UCSD-AML1 (cell line): ENCODE results near the gene XRCC5.

ENCODE experiments used
- DNase-seq: peaks from one replicate; lab custom pipeline; 2025; ENCODE audit not compliant: unreplicated experiment; lab: John Stamatoyannopoulos, UW

XRCC5 gene

DNA sequence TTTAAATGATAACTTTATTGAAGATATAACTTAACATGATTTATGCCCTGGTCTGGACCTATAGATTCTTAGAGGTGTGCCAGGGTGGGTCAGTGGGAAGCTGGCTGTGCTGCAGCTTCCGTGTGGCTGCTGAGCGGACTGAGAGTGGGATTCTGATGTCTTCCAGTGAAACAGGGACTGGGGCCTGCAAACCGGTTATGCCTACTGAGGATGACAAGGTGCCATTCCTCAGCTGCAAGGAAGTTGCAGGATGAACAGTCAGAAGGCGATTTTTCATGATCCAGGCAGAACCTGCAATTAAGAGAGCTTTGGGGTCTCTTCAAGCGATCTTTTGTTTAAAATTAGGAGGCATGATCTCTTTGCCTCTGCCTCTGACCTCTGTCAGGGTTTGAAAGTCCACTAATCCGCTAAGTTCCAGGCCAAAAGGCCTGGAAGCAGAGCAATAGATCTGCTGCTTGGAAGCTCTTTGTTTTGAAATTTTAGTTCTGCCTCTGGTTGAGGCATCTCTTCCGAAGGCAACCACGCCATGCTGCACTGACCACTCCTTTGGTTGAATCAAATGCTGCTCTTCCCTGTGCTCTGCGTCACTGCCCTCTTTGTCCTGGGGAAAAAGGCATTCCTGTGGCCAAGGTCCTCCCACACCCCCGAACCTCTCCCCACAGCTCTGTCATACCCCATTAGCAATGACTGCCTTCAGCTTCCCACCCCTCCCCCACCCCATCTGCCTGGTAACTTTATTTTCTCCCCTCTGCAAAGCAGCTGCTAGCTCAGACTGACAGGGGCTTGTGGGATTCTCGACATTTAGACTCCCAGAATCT is 25.5 kb upstream of the XRCC5 start:
- DNase-seq, result no peak

DNA sequence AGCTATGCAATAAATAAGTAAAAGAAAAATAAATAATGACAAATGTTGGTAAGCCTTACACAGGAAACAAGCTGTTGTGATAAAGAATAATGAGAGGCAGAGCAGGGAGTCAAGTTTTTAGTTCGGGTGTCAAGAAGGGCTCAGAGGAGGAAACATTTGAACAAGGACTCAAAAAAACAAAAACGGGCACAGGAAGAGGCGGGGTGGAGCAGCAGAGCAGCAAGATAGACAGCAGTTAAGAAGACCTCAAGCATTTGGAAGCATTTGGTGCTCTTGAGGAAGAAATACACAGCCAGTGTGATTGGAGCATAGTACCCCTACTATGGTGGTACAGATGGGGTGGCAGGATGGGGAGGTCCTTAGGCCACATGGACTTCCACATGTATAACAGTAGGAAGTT is 24.6 kb upstream of the XRCC5 start:
- no peak for DNase-seq

DNA sequence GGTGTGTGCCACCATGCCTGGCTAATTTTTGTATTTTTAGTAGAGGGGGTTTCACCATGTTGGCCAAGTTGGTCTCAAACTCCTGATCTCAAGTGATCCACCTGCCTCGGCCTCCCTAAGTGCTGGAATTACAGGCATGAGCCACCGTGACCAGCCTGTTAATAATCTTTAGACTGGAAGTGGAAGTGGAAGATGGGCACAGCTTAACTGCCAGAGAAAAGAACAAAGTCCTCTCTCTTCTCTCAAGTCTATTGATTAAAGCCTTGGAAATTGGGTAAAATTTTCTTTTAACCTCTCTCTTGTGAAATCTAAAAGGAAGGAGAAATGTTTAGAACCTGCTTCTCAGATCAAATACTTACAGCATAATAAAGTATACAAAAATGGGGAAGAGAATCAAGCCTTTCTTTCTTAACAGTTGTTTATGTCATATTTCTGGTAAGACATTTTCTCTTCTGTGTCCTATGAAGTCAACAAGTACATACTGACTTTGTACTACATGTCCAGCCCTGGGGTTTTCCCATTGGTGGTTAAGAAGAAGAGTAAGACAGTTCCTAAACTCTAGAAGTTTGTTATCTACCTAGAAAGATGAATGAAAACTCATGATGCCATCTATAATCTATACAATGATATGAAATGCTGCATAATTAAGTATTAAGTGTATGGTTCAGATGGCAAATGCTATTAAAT is 22.8 kb upstream of the XRCC5 start:
- DNase-seq, result no peak

DNA sequence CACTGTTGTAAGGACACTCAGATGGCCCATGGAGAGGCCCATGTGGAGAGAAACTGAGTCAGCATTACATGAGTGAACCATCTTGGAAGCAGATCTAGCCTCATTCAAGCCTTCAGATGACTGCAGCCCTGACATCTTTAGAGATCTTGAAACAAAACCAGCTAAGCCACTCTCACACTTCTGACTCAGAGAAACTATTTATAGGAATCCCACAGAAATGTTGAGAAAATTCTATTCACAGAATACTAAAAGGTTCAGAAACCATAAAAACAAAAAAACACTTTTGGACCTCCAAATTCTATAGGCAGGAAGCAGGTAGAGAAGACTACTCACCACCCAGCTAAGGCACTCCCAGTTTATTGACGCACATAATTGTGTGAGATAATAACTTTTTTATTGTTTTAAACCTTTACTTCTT is 18.8 kb upstream of the XRCC5 start:
- DNase-seq, result no peak

DNA sequence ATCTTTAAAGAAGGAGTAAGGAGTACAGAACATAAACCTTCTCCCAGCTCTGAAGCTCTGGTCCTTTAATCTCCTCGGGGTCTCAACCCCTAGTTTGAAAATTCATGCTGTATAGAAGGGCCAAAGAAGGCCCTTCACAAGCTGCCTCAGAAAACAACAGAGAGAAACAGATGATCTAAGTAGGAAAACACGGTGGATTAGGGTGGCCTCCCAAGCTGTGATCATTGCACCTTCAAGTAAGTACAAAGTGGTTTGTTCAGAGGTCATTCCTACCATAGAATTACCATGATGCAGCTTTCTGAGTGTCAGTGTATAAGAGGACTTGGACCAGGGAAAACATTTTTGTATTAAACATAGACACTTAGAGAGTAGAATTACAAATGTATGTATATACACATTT is 16.5 kb upstream of the XRCC5 start:
- DNase-seq, result no peak

DNA sequence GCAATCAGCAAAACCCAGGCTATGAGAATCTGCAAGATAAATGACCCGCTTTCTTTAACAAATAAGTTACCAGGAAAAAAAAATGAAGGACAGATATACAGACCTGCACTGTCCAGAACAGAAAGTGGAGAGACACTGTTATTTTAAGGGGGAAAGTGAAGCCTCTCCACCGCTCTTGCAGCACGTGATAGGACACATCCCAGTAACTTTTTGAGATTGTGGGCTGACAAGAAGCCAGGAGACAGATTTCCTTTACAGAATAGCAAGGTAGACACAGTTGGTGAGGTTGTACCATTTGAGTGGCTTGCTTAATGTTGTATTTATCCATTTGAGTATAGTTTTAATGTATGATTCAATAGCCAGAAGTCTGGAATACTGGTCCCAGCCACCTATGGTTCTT is 14.4 kb upstream of the XRCC5 start:
- no peak for DNase-seq

DNA sequence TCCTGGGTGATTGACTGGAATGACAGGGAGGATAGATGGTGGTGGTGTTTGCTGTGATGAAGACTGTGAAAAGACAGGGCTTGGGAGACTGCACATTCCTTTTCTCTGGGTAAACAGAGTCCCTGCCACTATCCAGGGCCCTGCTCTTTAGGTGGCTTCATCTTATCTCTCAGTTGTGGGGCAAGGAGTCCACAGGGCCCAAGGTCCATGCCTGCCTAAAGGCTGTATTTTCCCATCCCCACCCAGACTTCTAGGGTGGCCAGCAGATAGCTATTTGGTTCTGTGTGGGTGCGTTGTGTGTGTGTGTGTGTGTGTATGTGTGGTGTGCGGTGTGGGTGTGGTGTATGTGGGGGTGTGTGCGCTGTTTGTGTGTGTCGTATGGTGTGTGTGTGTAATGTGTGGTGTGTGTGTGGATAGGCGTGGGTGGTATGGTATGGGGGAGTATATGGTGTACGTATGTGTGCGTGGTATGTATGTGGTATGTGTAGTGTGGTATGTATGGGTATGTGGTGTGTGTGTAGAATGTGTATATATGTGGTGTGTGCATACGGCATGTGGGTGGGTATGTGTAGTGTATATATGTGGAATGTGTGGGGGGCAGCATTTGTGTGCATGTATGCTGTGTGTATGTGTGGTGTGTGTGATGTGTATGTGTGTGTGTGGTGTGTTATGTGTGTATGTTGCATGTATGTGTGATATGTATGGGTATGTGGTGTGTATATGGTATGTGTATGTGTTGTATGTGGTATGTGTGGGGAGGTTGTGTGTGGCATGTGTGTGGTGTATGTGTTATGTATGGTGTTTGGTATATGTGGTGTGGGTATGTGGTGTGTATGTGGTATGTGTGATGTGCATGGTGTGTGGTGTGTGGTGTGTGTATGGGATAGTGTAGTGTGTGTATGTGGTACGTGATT is 10.5 kb upstream of the XRCC5 start:
- DNase-seq, result no peak

DNA sequence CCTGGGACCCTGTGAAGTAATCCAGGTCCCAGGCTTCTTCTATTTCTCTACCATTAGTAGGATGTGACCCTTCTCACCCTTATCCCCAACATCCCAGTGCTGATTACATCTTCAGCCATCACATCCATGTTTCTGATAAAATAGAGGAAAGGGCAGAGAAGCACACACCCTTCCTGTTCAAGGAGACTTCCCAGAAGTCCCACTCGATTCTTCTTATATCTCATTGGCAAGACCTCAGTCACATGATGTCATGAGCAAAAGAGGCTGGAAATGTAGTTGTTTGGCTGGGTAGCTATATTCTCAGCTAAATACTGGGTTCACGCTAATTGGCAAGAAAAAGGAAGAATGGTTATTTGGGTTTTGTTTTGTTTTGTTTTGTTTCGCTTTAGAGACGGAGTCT is 8.0 kb upstream of the XRCC5 start:
- no peak for DNase-seq

DNA sequence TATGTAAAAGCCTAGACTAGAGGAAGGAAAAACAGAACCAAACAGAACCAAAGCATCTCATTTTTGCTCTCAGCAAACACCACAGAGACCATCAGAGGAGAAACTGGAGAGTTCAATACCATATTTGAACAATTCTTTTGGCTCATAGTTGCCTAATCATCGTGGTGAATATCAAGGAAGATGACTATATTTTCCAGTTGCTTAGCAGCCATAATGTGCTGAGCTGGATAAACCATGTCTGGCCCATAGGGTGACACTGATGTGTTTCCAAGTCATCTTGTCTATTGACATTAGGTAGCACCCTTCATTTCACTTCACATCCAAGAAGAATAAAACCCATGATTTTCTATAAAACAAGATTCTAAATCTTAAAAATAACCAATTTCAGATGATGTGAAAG is 5.9 kb upstream of the XRCC5 start:
- DNase-seq, result no peak

DNA sequence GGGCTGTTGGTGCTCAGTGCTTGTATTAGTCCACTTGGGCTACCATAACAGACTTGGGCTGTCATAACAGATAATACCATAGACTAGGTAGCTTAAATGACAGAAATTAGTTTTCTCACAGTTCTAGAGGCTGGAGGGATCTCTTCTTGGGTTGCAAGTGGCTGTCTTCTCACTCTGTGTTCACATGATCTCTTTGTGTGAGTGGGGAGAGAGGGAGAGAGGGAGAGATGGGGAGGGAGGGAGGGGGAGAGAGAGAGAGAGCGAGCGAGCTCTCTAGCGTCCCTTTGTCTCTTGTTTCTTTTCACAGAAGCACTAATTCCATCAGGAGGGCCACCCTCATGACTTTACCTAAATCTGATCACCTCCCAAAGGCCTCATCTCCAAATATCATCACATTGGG is 4.5 kb upstream of the XRCC5 start:
- DNase-seq, result no peak

DNA sequence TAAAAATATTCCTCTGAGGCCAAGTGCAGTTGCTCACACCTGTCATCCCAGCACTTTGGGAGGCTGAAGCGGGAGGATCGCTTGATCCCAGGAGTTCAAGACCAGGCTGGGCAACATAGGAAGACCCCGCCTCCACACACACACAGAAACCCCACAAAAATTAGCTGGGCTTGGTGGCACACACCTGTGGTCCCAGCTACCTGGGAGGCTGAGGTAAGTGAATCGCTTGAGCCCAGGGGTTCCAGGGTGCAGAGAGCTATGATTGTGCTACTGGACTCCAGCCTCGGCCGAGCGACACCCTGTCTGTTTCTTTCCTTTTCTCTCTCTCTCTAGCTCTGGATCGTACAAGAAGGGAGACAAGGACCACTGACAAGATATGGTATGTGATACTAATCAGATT is 1.8 kb upstream of the XRCC5 start:
- no peak for DNase-seq

DNA sequence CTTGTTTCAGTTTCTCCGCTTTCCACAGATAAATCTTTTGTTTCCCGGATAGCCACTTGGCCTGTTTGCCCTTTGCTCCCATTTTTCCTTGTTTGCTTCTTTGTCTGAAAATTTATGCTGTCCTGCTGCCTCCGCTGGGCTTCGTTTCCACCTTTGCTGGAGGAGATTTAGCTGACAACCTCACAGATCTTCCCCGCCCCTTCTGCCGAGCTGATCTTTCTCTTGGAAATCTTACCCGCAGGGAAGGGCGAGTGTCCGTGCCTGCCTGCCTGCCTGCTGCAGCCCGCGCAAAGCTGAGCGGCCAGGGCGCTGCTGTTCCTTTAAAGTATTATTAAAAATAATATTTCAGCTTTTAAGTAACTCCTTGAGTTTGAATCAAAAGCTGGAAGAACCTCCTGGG is 1.4 kb upstream of the XRCC5 start:
- DNase-seq, result no peak

DNA sequence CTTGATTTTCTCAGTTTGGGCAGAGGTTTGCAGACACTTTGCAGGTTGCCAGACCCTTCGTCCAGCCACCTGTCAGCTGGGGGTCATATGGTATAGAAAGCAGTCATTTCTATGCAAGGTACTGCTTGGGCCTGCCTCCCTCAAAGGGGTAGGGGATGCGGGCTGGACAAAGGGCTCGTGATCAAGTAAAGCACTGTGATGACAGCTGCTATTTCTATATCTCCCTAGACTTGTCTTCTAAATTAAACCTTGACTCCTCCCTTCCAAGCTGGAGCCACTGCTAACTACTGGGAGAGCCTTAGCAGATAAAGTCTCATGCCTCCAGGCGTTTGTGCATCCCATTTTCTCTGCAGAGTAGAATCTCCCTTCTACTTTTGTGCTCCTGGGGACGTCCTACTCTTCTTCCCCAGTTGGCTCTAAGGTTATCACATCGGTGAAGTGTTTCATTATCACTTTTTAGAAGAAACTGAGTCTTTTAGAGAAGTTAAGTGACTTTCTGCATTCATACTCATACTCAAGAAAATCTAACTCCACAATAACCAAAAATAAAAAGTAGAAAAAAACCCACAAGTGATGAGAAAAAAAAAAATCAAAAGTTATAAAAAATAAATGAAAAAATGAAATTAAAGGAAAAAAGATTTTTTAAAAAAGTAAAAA is 710 bp upstream of the XRCC5 start:
- DNase-seq, result no peak

DNA sequence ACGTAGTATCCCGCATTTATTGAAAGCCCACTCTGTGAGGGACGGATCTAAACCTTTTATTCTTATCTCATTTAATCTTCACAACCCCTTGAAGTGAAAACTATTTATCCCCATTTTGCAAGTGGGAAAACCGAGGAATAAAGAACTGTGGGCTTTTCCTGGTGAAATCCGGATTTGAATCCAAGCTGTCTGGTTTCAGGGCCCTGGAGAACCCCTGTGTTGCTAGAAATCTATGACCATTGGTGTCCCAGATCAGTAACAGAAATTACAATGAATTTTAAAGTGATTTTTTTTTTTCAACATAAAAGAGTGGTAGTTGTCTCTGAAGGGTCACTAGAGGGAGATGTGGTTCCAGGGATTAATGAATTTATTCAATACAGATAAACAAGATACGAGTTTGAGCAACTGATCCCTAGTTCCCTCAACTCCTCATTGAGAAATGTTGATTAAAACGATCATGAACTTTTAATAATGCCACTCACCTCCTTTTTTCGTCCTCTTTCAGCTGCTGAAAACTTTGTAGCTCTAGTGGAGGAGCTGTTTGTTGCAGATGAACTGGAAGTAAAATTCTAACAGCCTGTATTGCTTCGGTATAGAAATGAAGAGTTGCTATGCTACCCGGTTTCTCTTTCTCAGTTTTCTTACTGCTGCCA is 940 bp downstream of the XRCC5 start:
- no peak for DNase-seq

DNA sequence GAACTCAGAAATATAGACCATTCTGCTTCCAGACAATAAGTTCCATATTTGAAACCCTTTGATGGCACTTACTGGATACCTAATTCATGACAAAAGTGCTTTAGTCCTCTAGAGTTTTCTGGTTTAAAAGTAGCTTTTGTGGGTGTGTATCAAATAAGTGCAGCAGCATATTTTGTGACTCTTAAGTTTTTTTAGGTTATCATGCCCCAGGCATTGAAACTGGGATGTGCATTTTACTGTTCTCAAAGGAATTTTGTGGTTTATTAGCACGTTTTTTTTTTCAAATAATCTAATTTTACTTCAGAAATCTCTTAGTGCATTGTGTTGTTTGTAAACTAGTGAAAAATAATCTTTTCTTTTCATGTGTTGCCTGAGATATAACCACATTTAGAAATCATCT is 1.5 kb downstream of the XRCC5 start:
- no peak for DNase-seq

DNA sequence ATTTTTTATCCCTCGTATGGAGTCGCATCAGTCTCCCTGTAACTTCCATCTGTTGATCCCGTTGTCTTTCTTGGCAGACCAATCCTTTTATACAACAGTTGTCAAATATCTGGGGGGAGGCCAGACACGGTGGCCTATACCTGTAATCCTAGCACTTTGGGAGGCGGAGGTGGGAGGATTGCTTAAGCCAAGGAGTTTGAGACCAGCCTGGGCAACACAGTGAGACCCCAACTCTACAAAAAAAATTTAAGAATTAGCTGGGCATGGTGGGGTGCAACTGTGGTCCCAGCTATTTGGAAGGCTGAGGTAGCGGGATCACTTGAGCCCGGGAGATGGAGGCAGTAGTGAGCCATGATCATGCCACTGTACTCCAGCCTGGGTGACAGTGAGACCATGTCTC is 2.0 kb downstream of the XRCC5 start:
- DNase-seq, result no peak

DNA sequence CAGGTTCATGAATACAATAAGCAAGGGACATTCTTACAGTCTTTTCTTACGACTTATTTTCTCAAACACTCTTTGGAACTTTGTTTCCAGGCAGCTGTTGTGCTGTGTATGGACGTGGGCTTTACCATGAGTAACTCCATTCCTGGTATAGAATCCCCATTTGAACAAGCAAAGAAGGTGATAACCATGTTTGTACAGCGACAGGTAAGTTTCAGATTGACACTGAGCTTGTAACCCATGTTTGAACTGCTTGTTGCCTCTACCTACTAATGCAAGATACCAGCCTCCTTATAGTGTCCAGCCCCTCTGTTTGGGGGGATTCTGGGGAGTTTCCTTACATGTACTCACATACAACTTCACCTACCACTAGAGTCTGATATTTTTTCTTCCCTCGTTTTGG is 3.8 kb downstream of the XRCC5 start:
- no peak for DNase-seq

DNA sequence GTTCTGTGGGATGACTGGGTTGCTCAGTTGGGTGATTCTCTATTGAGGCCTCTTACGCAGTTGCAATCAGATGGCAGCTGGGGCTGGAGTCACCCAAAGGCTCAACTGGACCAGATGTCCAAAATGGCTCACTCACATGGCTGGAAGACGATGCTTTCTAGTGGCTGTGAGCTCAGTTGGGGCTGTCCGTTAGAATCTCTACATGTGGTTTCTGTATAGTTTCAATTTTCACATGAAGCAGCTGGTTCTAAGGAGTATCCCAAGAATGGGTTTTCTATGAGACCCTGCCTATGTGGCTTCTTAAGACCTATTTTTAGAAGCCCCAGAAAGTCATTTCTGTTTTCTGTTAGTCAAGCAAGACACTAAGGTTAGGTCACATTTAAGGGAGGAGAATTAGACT is 4.4 kb downstream of the XRCC5 start:
- DNase-seq, result no peak

DNA sequence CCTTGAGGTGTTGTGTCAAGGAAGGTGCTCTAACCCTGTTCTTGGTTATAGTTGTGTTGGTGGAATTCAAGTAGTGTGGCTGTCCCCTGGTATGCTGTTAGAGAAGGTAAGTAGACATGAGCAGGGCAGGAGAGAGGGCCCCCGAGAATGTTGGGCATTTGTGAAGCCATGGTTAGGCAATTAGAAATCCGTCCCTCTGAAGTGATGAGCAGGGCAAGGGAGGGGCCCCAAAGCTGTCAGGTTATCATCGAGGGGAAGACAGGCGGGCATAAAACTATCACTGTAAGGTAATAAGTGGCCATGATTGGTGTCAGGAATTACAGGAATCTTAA is 5.2 kb downstream of the XRCC5 start:
- DNase-seq, result no peak

DNA sequence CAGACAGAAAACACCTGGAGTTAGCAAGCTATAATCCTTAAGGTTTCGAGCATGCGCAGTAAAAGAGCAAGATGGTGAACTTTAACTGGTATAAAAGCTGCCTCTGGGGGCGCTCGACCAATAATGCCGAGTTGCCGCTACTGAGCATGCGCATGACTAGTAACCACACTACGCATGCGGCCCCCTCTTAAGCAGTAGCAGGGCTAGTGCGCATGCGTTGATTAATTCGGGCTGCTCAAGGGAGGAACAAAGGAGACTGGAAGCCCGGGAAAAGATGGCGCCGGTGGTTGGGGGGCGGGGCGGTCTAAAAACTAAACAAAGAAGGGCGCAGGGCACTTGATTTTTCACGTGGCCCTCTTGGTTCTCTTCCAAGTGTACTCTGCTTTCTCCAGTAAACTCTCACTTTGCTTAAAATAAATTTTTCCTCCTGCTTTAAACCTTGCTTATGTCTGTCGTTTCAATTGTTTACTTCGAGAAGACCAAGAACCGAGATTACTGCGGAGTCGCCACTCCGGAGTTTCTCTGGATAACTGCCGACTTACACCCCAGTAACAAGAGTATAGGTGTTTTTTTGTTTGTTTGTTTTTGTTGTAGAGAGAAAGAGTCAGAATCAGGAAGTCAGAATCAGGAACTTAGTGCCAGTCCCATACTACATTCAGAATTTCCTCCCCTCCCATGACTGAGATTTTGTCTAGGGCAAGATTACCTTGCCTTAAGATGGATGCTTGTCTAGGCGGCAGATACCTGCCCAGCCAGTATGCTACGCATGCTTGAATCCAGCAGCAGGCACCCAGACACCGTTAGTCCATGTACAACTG is 5.8 kb downstream of the XRCC5 start:
- peak; percentile 88 for DNase-seq
